HG03565 (cell line): Measurements from ENCODE around the gene NKAIN4.
"Not testable (repeated sequence)": the region's sequence is repeated elsewhere in the genome, so short reads cannot be mapped to it uniquely, and the experiment has no call there.

Source experiments
- ATAC-seq: cut with Tn5 transposase; IDR thresholded peaks from one replicate; pipeline ENCODE4 v1.9.1; 2021; ENCODE audit warnings: mild to moderate bottlenecking, moderate library complexity; ENCODE audit not compliant: unreplicated experiment

The NKAIN4 gene

DNA sequence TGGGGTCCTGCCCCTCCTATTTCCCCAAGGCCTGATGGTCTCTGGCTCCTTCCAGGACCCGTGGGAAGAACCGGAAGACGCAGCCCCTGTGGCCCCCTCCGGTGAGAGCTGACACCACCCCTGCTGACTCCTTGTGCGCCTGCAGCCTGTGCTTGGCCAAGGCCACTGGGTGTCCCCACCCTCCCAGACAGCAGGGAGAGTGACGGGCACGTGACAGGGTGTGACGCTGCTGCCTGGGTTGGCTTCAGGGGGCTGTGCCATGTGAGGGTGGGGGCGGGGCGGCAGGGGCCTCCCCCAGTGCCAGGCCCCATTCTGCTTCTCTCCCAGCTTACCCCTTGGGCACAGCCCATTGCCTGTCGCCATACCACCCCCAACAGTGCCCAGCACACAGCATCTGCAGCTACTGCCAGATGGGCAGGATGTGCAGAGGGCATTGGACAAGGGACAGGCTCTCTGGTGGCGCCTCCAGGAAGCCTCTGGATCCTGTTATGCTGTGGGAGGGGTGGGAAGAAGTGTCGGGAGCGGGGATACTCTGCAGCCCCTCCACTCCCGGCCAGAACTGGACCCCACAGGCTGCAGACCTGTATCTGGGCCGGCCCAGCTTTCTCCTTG, 15.6 kb downstream of the NKAIN4 start:
- ATAC-seq = no peak

DNA sequence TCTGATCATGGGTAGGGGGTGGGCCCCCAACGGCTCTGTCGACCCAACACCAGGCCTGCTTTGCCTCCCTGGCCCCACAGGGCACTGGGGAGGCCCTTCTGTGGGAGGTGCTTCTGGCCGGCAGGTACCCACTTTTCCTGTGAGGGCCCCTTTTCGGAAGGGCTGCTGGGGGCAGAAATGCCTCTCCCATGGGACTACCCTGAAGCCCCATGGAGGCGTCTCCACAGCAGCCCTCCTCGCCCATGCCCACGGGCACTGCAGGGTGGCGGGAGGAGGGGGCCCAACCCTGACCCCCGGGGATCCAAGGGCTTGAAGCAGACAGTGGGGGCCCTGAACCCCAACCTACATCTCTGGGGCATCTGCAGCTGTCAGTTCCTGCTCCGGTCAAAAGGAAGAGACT, 16.2 kb downstream of the NKAIN4 start:
- ATAC-seq = no peak

DNA sequence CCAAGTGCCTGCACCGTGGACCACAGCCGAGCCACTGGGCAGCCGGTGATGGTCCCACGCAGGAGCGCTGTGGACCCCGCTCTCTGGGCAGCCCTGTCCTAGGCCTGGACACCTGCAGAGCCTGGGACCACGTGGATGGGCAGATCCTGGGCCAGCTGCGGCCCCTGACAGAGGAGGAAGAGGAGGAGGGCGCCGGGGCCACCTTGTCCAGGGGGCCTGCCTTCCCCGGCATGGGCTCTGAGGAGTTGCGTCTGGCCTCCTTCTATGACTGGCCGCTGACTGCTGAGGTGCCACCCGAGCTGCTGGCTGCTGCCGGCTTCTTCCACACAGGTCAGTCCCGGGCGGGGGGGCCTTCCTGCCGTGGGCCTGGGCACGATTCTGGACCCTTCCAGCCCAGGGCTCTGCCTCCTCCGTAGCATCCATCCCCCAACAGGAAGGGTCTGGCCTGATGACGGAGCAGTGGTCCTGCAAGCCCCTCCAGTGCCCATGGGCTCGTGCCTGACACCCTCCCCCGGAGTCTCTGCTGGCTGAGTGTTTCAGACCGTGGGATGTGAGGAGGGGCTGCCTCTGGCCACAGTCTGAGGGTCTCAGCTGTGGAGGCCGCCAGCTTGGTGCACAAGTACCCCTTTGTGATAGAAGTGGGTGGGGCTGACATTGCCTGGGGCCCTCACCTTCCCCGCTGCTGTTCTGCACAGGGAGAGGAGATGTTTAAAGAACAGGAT, 18.0 kb downstream of the NKAIN4 start:
- no peak for ATAC-seq

DNA sequence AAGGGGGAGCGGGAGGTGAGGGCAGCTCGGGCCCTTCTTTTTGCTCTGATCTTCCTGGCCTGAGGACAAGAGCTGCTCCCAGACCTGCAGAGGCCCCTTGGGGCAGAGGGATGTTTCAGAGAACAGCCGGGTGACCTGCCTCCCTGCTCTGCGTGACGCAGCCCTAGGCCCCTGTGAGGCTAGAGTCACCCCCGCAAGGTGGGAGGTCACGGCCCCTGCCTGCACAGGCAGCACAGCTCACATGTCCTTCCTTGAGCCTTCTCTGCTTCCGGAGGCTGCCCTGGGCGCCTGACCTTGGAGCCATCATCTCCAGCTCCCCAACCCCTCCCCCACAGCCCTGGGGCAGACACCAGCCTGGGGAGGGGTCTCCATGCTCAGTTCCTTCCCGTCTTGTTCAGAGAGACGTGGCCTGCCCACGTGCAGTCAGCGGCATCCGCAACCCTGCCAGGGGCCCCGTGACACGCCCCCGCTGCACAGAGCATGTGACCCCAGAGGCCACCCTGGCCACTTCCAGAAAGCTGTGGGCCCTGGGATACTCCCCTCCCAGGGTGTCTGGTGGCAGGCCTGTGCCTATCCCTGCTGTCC, 18.8 kb downstream of the NKAIN4 start, which contains the start of gene BIRC7:
BIRC7 (plus strand) TSS at position 507 of the 585 bp plus-strand sequence. CDS start 192 bp downstream, outside the sequence.
- ATAC-seq = no peak

DNA sequence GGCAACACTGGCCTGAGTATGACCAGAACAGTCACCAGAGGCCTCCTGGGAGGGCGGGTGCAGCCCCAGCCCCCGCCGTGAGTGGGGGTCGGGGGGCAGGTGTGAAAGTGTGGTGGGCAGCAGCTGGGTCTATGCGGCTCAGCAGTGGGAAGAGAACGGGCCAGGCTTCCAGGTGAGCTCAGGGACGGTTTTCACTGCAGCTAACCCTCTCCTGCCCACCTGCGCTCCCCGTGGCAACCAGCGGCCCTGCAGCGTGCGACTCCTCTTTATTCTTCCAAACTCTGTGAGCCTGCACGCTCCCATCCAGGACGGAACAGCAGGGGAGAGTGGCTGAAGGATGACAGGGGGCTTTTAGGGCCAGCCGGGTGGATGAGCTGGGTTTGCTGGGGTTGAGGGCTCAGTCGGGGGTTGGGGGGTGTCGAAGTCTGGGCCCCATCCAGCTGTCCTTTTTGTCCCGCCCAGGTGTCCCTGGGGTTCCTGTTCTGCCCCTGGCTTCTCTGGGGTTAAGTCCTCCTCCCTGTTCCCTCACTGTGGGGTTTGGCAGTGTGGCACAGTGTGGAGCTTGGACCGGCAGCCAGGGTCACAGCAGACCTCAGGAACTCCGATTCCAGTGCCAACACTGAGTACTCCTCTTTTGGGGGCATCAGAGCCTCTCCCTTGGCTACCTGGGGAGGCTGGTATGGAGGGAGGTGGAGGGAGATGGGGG, 19.4 kb downstream of the NKAIN4 start:
- no peak for ATAC-seq

DNA sequence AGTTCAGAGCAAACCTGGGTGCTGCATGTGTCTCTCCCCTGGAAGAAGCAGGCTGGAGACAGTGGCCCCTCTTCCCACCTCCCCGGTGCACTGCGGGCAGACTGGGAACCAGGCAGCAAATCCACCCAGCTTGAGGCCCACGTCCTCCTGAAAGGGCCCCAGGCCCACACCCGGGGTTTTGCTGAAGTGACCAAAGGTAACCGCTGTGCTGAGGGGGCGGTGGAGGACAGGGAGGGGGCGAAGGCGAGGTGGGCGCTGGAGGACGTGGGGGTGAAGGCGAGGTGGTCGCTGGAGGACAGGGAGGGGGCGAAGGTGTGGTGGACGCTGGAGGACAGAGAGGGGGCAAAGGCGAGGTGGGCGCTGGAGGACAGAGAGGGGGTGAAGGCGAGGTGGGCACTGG, 20.3 kb downstream of the NKAIN4 start:
- ATAC-seq = no peak

DNA sequence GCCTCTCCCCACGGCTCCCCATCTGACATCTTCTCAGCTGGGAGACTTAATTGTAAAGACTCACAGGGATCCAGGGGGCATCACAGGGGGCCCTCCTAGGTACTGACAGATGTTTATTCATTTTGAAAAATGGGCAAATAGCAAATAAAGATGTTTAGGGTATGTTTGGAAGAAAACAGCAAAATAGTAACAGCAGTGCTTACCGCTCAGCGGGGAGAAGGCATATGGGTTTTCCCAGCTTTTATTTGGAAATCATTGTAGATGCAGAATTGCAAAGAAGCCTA, 21.3 kb downstream of the NKAIN4 start:
- no peak for ATAC-seq

DNA sequence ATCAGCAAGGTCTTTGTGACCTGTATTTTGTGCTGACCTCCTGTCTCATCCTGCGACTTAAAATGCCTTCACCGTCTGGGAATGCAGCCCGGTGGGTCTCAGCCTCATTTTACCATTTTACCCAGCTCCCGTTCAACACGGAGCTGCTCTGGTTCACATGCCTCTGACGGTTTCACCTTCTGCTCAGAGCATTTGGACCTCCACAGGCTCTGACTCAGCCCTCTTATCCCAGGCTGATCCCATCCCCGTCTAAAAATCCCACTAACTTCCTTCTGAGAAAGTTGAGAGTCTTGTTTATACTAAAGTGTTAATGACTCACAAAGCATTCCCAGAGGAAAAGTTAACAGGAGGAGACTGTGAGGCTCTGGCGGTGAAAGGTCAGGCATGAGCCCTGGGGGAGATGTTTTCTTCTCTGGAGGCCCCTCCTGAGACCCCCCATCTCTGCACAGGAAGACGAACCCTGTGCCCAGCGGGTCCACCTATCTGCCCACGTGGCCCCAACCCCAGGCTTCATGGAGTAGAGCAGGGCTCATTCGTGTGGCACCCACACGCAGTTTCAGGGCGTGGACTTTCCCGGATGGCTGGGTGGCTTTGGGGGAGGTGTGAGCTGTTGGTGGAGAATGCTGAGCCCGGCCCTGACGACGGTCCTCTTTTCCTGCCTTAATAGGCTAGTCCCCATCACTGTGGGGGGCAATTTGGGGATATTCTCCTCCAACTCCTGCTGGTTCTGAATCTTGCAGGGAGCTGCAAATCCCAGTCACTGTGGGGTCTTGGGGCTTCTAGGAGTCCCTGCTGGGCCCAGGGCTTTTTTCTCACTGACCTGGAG, 21.8 kb downstream of the NKAIN4 start:
- no peak for ATAC-seq

DNA sequence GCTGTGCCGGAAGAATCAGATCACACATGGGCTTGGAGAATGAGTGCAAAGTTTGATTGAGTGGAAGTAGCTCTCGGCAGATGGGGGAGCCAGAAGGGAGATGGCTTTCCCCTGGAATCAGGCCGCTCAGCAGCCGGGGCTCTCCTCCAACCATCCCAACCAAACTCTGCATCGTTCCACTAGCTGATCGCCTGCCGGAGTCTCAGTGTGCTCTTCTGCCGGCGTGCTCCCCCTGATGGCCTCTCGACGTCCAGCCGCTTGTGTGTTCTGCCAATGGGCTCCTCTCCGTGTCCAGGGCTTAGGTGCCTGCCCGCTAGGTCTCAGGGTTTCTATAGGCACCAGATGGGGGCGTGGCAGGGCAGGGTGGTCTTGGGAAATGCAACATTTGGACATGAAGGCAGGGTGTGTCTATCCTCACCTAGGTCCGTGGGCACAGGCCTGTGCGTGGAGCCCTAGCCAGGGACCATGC, 23.4 kb downstream of the NKAIN4 start:
- ATAC-seq = no peak

DNA sequence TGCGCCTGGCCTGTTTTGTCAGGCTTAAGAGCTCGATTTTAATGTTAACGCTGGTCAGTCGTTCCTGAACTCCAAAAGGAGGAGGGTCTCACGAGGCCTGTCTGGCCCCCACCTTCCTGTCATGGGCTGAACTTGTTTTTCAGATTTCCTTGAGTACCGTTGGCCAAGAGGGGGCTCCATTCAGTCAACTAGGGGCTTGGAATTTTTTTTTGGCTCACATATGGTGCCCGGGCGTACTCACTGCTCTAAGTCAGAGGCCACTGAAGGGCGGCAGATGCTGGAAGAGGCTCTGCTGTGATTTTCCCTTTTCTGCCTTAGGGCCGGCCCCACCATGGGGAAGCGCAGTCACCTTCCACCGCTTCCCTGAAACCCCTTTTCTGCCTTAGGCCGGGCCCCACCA, 25.5 kb downstream of the NKAIN4 start:
- no peak for ATAC-seq

DNA sequence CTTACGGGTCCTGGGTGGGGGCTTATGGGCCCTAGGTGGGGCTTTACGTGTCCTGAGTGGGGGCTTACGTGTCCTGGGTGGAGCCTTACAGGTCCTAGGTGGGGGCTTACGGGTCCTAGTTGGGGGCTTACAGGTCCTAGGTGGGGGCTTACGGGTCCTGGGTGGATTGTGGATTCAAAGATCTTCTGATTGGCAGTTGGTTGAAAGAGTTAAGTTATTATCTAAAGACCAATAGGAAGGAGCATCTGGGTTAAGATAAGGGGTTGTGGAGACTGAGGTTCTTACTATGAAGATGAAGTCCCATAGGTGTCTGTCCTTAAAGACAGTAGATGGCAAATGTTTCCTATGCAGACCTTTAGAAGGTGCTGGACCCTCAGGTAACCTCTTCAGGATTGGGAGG, 27.0 kb downstream of the NKAIN4 start:
- no peak for ATAC-seq

DNA sequence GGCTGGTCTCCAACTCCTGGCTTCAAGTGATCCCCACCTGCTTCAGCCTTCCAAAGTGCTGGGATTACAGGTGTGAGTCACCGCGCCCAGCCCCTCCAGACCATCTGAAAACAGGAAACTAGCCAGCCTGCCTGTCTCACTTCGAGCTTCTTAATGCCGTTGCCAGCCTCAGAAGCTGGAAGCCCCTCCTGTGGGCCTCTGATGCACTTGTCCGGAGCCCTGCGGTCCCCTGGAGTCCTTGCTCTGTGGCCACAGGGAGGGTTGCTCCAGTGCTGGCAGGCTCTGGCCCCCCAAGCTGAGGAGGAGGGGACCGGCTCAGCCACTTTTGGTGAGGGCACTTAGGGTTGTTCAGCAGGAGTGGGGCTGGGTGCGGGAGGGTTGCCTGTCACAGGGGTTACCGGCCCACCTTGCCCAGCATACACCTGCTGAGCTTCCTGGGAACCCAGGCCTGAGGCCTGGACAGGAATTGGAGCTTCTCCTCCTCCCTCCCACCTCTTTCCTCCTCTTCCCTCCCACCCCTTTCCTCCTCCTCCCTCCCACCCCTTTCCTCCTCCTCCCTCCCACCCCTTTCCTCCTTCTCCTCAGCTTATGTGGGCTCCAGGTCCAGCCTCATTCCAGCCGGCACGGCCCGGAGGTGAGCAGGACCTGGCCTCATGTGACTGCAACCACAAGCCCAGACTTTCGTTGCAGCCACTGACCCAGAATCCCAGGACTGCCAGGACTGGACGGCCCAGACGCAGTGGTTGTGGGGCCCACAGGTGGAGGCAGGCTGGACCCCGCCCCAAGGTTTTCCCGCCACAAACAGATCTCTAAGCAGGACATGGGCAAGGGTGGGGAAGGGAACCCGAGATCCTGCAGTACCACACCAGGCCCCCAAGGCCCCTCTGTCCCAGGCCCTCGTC, 28.0 kb downstream of the NKAIN4 start:
- no peak for ATAC-seq

DNA sequence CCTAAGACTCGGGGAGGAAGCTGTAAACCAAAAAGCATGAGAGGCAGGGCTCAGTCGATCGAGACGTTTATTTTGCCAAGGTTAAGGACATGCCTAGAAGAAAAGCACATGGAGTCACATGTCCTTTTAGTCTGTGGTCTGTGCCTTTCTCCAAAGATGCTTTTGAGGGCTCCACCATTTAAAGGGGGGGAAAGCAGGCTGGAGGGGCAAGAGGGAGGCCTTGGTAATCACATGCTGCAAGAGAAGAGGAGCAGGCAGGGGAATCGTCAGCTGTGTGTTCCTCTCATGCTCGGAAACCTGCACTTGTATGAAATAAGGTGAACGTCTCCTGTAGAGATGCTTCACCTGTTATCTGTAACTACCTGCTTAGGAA, 29.2 kb downstream of the NKAIN4 start:
- no peak for ATAC-seq

DNA sequence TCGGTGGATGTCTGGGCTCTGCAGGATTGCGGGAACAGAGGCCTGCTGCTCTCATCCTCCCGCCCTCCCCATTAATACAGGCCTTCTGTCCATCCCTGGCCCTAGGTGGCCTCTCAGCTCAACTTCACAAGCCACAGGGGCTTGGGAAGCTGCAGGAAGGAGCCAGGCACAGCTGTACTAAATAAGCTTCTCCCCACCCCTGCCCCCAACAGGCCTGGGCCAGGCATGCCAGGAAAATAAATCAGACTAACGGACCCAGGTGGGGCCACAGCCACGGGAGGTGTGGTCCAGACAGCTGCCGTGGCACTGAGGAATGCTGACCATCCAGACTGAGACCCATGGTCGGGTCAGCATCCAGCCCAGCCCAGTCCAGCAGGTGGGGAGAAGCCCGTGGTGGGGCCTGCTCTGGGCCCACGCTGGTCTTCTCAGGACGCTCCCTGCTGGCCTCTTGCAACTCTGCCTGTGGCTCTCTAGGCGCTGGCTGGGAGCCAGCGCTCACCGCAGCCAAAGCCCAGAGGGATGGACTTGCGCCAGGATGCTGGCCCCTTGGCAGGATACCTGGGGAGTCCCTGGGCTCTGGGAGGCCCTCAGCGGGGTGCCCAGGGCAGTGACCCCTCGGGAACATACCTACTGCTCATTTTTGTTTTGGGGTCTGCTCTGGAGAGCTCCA, 29.7 kb downstream of the NKAIN4 start:
- ATAC-seq = no peak

DNA sequence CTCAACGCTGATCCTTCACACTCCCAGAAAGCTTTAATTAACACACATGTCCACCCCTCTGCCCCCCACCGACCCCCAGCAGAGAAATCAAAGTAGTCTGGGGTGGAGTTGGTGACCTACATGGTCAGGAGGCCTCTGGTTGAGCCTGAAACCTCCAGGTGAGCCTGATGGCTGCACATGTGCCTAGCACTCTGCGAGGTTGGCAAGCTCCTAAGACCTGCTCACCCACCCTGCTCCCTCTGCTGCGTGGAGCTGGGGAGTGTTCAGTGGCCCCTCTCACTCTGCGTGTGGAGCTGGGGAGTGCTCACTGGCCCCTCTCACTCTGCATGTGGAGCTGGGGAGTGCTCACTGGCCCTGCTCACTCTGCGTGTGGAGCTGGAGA, 30.4 kb downstream of the NKAIN4 start:
- ATAC-seq = no peak

DNA sequence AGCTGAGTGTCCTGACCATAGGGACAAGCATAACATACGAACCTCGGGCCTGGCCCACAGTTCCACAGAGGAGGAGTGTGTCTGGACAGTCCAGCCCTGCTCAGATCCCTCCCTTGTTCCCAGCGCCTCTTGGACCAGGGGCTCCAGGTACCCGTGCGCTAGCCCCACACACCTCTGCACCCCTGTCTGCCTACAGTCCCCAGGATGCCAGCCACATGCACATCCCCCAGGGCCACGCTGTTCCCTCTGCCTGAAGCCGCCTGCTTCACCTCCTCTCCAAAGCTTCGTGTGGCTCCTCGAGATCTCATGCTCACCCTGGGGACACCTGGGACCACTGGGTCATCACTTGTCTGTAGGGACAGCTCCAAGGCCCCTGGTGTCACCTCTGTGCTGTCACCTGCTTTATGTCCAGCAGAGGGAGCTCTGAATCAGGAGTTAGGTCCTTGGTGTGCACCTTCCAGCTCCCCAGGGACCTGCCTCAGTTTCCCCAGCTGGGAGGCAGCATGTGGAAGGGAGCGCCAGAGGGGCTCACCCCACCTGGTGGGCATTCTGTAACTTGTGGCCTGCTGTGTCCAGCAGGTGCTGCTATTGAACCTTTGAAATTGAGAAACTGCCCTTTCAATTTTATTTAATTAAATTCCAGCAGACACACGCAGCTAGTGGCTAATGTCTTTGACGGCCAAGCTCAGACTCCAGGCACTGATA, 31.0 kb downstream of the NKAIN4 start:
- no peak for ATAC-seq

DNA sequence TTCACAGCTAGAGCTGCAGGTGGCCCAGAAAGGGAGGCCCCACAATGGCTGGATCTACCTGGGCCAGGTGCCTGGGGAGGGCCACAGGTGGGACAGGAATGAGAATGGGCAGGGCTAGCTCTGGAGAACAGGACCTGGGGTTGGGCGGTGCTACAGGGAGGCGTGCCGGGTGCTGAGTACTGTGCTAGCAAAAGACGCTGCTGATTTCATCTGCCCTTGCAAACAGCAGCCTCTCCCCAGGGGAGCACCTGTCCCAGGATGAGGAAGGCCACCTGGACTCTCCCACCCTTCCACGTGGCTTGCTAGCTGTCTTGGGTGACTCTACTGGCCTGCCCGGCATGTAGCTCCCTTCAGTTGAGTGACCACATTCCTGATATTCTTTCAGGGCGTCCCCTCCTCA, 31.7 kb downstream of the NKAIN4 start:
- no peak for ATAC-seq

DNA sequence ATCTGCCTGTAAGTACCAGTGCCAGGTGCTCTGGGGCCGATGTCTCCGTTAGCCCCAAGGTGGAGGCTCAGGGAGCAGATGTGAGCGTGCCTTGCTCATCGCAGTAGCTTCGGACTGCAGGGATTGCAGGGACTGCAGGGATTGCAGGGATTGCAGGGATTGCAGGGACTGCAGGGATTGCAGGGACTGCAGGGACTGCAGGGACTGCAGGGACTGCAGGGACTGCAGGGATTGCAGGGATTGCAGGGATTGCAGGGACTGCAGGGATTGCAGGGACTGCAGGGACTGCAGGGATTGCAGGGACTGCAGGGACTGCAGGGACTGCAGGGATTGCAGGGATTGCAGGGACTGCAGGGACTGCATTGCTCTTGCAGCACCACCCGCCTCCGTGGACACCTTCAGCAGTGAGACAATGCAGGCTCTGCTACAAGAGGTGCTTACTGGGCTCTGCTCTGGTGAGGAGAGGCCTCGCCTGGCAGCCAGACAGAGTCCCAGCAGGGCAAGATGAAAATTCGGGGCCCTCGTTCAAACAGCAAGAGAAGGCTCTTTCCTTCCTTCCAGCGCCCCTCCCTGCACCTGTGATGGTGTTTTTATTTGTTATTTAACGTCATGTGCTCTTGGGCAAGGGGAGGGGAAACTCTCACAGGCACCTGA, 32.7 kb downstream of the NKAIN4 start:
- ATAC-seq = not testable (repeated sequence)
